ENCODE results near the gene LTB. TPM values are rescaled to one million over a fixed set of nuclear protein-coding genes. Genes with fewer than 3 reads are reported as not detected.

LTB gene
- total and polyA plus RNA-seq, 9 of the 15 experiments (the other 6 are each of a cell fraction or from before 2014, with no cell fraction given), result 0.07 to 0.51 TPM; not detected in 7

DNA sequence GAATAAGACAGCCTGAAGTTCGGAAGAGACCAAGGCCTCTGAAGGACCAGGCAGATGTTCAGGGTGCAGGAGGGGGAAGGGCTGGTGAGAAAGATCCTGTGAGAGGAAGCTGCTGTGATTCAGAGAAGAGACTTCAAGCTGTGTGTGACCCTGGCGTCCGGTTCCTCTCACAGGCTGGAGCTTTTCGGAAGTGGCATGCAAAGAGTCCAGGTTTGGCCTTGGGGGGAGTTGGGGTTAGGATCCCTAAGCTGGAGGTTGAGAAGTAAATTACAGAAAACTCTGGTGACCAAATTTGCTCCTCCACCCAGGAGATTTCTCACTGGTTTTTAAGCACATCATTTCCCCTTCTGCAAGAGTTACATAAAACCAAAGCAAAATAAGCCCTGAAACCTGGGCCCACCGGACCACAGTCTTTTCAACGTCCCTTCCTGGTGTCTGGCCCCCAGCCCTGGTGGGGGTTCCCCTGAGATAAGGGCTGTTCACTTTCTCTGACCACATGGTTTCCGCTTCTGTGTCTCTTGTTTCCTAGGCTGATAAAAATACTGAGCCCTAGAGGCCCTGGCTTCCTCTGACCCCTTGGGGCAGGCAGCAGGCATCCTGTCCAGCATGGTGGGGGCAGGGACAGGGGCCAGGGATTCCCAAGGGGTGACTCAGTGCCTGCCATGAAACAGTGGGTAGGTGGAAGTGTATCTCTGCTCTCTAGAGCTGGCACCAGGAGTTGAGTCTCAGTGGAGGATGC, 22.1 kb downstream of the LTB start (continued):
- TF ChIP-seq, protein P1, sequence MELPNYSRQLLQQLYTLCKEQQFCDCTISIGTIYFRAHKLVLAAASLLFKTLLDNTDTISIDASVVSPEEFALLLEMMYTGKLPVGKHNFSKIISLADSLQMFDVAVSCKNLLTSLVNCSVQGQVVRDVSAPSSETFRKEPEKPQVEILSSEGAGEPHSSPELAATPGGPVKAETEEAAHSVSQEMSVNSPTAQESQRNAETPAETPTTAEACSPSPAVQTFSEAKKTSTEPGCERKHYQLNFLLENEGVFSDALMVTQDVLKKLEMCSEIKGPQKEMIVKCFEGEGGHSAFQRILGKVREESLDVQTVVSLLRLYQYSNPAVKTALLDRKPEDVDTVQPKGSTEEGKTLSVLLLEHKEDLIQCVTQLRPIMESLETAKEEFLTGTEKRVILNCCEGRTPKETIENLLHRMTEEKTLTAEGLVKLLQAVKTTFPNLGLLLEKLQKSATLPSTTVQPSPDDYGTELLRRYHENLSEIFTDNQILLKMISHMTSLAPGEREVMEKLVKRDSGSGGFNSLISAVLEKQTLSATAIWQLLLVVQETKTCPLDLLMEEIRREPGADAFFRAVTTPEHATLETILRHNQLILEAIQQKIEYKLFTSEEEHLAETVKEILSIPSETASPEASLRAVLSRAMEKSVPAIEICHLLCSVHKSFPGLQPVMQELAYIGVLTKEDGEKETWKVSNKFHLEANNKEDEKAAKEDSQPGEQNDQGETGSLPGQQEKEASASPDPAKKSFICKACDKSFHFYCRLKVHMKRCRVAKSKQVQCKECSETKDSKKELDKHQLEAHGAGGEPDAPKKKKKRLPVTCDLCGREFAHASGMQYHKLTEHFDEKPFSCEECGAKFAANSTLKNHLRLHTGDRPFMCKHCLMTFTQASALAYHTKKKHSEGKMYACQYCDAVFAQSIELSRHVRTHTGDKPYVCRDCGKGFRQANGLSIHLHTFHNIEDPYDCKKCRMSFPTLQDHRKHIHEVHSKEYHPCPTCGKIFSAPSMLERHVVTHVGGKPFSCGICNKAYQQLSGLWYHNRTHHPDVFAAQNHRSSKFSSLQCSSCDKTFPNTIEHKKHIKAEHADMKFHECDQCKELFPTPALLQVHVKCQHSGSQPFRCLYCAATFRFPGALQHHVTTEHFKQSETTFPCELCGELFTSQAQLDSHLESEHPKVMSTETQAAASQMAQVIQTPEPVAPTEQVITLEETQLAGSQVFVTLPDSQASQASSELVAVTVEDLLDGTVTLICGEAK (IDR thresholded peaks at IDR 0.05), result peak; percentile 44; the same call in 1 of the 2 replicates
- TF ChIP-seq, protein P1 (CRISPR knock-in tag; IDR thresholded peaks at IDR 0.05), result no peak
- TF ChIP-seq CBX2 (IDR thresholded peaks at IDR 0.05; ENCODE audit: insufficient read depth, low read length, poor library complexity, severe bottlenecking) (no peak), SMARCE1 (IDR thresholded peaks at IDR 0.05) (peak; percentile 73; the same call in 1 of the 2 replicates), TAL1 (IDR thresholded peaks at IDR 0.05) (peak; percentile 33; the same call in 1 of the 2 replicates), ZNF75A (CRISPR knock-in tag; IDR thresholded peaks at IDR 0.05) (no peak), HDAC3 (IDR thresholded peaks at IDR 0.05; ENCODE audit: borderline replicate concordance, partially characterized antibody) (peak; percentile 62), MCM2 (IDR thresholded peaks at IDR 0.05; ENCODE audit: low read depth) (no peak), SMARCC2 (IDR thresholded peaks at IDR 0.05; ENCODE audit: low read depth) (0 out of 2 replicates have a peak, but pooled peaks have one; percentile 23), ZFP36 (IDR thresholded peaks at IDR 0.05; ENCODE audit: low read depth, low read length, partially characterized antibody) (no peak), BCL6 (CRISPR knock-in tag; IDR thresholded peaks at IDR 0.05) (no peak), SNIP1 (IDR thresholded peaks at IDR 0.05; ENCODE audit: low read depth) (no peak)
- TF ChIP-seq, protein P2, sequence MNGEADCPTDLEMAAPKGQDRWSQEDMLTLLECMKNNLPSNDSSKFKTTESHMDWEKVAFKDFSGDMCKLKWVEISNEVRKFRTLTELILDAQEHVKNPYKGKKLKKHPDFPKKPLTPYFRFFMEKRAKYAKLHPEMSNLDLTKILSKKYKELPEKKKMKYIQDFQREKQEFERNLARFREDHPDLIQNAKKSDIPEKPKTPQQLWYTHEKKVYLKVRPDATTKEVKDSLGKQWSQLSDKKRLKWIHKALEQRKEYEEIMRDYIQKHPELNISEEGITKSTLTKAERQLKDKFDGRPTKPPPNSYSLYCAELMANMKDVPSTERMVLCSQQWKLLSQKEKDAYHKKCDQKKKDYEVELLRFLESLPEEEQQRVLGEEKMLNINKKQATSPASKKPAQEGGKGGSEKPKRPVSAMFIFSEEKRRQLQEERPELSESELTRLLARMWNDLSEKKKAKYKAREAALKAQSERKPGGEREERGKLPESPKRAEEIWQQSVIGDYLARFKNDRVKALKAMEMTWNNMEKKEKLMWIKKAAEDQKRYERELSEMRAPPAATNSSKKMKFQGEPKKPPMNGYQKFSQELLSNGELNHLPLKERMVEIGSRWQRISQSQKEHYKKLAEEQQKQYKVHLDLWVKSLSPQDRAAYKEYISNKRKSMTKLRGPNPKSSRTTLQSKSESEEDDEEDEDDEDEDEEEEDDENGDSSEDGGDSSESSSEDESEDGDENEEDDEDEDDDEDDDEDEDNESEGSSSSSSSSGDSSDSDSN (IDR thresholded peaks at IDR 0.05; ENCODE audit: borderline replicate concordance in 1 of 2, low read depth in 2 of 2, low read length in 2 of 2), result 0 out of 4 replicates have a peak, but pooled peaks of 1 of the 2 experiments have one; percentile 35
- TF ChIP-seq, protein P3, sequence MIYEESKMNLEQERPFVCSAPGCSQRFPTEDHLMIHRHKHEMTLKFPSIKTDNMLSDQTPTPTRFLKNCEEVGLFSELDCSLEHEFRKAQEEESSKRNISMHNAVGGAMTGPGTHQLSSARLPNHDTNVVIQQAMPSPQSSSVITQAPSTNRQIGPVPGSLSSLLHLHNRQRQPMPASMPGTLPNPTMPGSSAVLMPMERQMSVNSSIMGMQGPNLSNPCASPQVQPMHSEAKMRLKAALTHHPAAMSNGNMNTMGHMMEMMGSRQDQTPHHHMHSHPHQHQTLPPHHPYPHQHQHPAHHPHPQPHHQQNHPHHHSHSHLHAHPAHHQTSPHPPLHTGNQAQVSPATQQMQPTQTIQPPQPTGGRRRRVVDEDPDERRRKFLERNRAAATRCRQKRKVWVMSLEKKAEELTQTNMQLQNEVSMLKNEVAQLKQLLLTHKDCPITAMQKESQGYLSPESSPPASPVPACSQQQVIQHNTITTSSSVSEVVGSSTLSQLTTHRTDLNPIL (CRISPR knock-in tag; IDR thresholded peaks at IDR 0.05), result no peak

Data from K562 (cell line).